Skeletal muscle tissue (tissue), 4 donors: ENCODE measurements around the gene CCL7. TPM values are rescaled to one million over a fixed set of nuclear protein-coding genes. Genes with fewer than 3 reads are reported as not detected.
A peak's percentile ranks its signal among the peaks of the same experiment; 100 is the strongest.

Source experiments
- H3K27ac ChIP-seq: one replicate; pipeline ENCODE4 v1.7.0; 2013; ENCODE audit warnings: mild to moderate bottlenecking, low read depth, low read length, inconsistent platforms
- H3K27me3 ChIP-seq, 3 donors: one replicate each; pipeline ENCODE4 v1.7.0; 2013; ENCODE audit warnings: low read length in 3 of 3; ENCODE audit not compliant: control insufficient read depth in 3 of 3, insufficient read depth in 3 of 3
- H3K36me3 ChIP-seq, 3 donors: one replicate each; pipeline ENCODE4 v1.7.0; 2013; ENCODE audit warnings: low read length in 3 of 3; ENCODE audit not compliant: control insufficient read depth in 3 of 3, insufficient read depth in 3 of 3
- H3K4me1 ChIP-seq, 3 donors: one replicate each; pipeline ENCODE4 v1.7.0; 2013; ENCODE audit warnings: low read length in 3 of 3, mild to moderate bottlenecking in 3 of 3; ENCODE audit not compliant: control insufficient read depth in 3 of 3, insufficient read depth in 3 of 3
- H3K4me3 ChIP-seq, 3 donors: one replicate each; pipeline ENCODE4 v1.7.0; 2013; ENCODE audit warnings: low read length in 3 of 3
- H3K9ac ChIP-seq, 3 donors: one replicate each; pipeline ENCODE4 v1.7.0; 2013; ENCODE audit warnings: low read length in 3 of 3, mild to moderate bottlenecking in 3 of 3, moderate library complexity in 2 of 3, low read depth in 1 of 3
- H3K9me3 ChIP-seq, 3 donors: one replicate each; pipeline ENCODE4 v1.7.0; 2013; ENCODE audit warnings: low read length in 3 of 3; ENCODE audit not compliant: control insufficient read depth in 3 of 3
- total RNA-seq: library from RNA; depleted of rRNA; stranded (reverse); fragments of >200 nt; gene quantifications from one replicate; pipeline ENCODE4 v1.2.3, GENCODE V29; 2014
- donor health status: Osteomylitis.

CCL7 gene
- total RNA-seq, 1 donor from 2014 or later = not detected

- peaks cover 0 to 7% (median 6%) of the 10 kb centered on the region in 3 donors for H3K4me1 ChIP-seq
- no peaks in the 10 kb centered on the region for H3K9me3 ChIP-seq
- H3K27me3 ChIP-seq = no peaks in the 10 kb centered on the region
- no peak overlapping the region for H3K27ac ChIP-seq
- no peak overlapping the region for H3K9ac ChIP-seq
- H3K36me3 ChIP-seq = no peaks in the 10 kb centered on the region
- no peak overlapping the region for H3K4me3 ChIP-seq
Observed at GRCh38 chr17:34313164-34313563, 43.1 kb downstream of the CCL7 start.

GRCh38 chr17:34314279-34314678, 44.3 kb downstream of the CCL7 start:
- Histone ChIP-seq H3K36me3 (no peaks in the 10 kb centered on the region), H3K9ac (peak overlapping the region in 1 of 3 donors; percentile 11), H3K9me3 (no peaks in the 10 kb centered on the region), H3K4me3 (no peak overlapping the region), H3K4me1 (peaks cover 1 to 7% (median 6%) of the 10 kb centered on the region in 3 donors), H3K27ac (peak overlapping the region; percentile 68), H3K27me3 (no peaks in the 10 kb centered on the region)

DNA sequence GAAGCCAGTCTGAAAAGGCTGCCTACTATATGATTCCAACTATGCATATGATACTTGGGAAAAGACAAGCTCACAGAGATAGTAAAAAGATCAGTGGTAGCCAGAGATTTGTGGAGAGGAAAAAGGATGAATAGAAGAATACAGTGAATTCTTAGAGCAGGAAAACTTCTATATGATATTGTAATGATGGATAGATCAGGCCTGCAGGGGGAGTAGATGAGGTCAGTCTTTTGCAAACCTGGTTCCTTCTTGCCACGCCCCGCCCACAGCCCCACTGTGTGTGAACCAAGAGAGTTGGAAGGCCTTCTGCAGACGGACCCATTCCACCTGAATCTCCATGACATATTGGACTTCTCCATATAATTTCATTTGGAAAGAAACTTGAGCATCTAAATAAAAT, 48.5 kb downstream of the CCL7 start:
- Histone ChIP-seq H3K4me3 (no peak overlapping the region), H3K9ac (no peak overlapping the region), H3K36me3 (no peaks in the 10 kb centered on the region), H3K27ac (peak overlapping the region; percentile 40), H3K27me3 (no peaks in the 10 kb centered on the region), H3K4me1 (peaks cover 3 to 6% (median 6%) of the 10 kb centered on the region in 3 donors), H3K9me3 (no peaks in the 10 kb centered on the region)

DNA sequence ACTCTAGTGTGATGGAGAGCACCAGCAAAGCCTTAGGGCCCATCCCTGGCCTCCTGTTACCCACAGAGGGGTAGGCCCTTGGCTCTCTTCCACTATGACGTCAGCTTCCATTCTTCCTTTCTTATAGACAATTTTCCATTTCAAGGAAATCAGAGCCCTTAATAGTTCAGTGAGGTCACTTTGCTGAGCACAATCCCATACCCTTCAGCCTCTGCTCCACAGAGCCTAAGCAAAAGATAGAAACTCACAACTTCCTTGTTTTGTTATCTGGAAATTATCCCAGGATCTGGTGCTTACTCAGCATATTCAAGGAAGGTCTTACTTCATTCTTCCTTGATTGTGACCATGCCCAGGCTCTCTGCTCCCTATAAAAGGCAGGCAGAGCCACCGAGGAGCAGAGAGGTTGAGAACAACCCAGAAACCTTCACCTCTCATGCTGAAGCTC, 49.0 kb downstream of the CCL7 start, which contains the start of gene CCL8:
Gene CCL8 (plus strand): TSS at position 397 of the 445 bp plus-strand sequence. CDS start 67 bp downstream, outside the sequence.
- Histone ChIP-seq H3K4me1 (peaks cover 1 to 3% (median 2%) of the 10 kb centered on the region in 3 donors), H3K9me3 (no peaks in the 10 kb centered on the region), H3K27me3 (no peaks in the 10 kb centered on the region), H3K4me3 (no peak within 1 kb of the TSS), H3K27ac (peak within 1 kb of the TSS; percentile 40), H3K9ac (no peak within 1 kb of the TSS), H3K36me3 (no peaks in the 10 kb centered on the region)

Other genes starting within 250 kb of the CCL7 start
- gene CCL2, start 14.9 kb upstream of the CCL7 start, total RNA-seq = 20.4 TPM
- not detected for gene CCL11, start 15.5 kb downstream of the CCL7 start, total RNA-seq
- 1.0 TPM for gene CCL8, start 49.2 kb downstream of the CCL7 start, total RNA-seq
- gene CCL13, start 86.3 kb downstream of the CCL7 start, total RNA-seq = 3.7 TPM
- not detected for gene CCL1, start 93.0 kb downstream of the CCL7 start, total RNA-seq